B cell (primary cell): Measurements from ENCODE around the gene DAB1. TPM values are rescaled to one million over a fixed set of nuclear protein-coding genes. Genes with fewer than 3 reads are reported as not detected.

Experiments
- ATAC-seq: fragments of 200-7000 bp; cut with Tn5 transposase; one replicate; pipeline ENCODE4 v1.10.0; 2021; ENCODE audit warnings: low read depth, mild to moderate bottlenecking, moderate number of reproducible peaks, moderate library complexity
- CTCF ChIA-PET: fragments of 350-600 bp; sonication (Branson Sonifier 250); formaldehyde crosslinking; loops from one replicate; lab custom pipeline; 2021; ENCODE audit warnings: antibody characterized with exemption, inconsistent platforms; lab: Charles Lee
- POLR2A ChIA-PET: fragments of 350-600 bp; sonication (Branson Sonifier 250); formaldehyde crosslinking; loops from one replicate; lab custom pipeline; 2021; ENCODE audit warnings: antibody characterized with exemption; lab: Charles Lee
- DNase-seq: peaks from one replicate; pipeline ENCODE4 v3.0.0; 2013
- H2AFZ ChIP-seq: 2 replicates; pipeline ENCODE4 v1.6.1; 2012; ENCODE audit warnings: mild to moderate bottlenecking, low read depth, low read length; ENCODE audit not compliant: insufficient read depth, poor library complexity, severe bottlenecking
- H3K27ac ChIP-seq, 2 donors: 1 replicate in 1 of 2; 2 replicates in 1 of 2; pipeline ENCODE4 v1.5.1; 2012 to 2013; ENCODE audit warnings: low read length in 2 of 2, mild to moderate bottlenecking in 2 of 2, moderate library complexity in 1 of 2
- H3K27me3 ChIP-seq, 4 experiments: fragments of 200-600 bp in 1 of 4; sonication (generic) in 1 of 4; replicated peaks in 1 of 4; 1 replicate in 2 of 4; 2 replicates in 2 of 4; pipeline versions ENCODE4 v1.6.1 to v1.7.0; 2013 to 2016; ENCODE audit warnings: low read length in 3 of 4, mild to moderate bottlenecking in 2 of 4, mixed read lengths in 1 of 4, moderate library complexity in 1 of 4; ENCODE audit not compliant: insufficient read depth in 4 of 4, control insufficient read depth in 3 of 4; ENCODE audit errors: control extremely low read depth in 1 of 4
- H3K36me3 ChIP-seq, 2 experiments: replicated peaks in 1 of 2; 1 replicate in 1 of 2; 2 replicates in 1 of 2; pipeline versions ENCODE4 v1.6.1 to v1.7.1; 2013; ENCODE audit warnings: low read length in 1 of 2; ENCODE audit not compliant: insufficient read depth in 2 of 2, control insufficient read depth in 1 of 2; ENCODE audit errors: control extremely low read depth in 1 of 2, extremely low read depth in 1 of 2
- H3K4me1 ChIP-seq, 2 donors: fragments of 200-600 bp in 1 of 2; sonication (generic) in 1 of 2; 1 replicate in 1 of 2; 2 replicates in 1 of 2; pipeline versions ENCODE4 v1.5.1 to v1.6.1; 2013 to 2017; ENCODE audit warnings: low read length in 2 of 2; ENCODE audit not compliant: control insufficient read depth in 2 of 2, insufficient read depth in 2 of 2
- H3K4me2 ChIP-seq: replicated peaks from 2 replicates; pipeline ENCODE3; 2012; ENCODE audit warnings: mild to moderate bottlenecking, low read depth, low read length; ENCODE audit not compliant: poor library complexity, severe bottlenecking
- H3K4me3 ChIP-seq, 5 experiments: fragments of 200-600 bp in 1 of 5; sonication (generic) in 1 of 5; 1 replicate in 3 of 5; 2 replicates in 2 of 5; pipeline versions ENCODE4 v1.5.1 to v1.7.0; 2011 to 2016; ENCODE audit warnings: low read length in 4 of 5, mild to moderate bottlenecking in 4 of 5, low read depth in 2 of 5, control low read depth in 1 of 5, moderate library complexity in 1 of 5; ENCODE audit not compliant: insufficient read depth in 1 of 5; ENCODE audit errors: control extremely low read depth in 1 of 5, extremely low read depth in 1 of 5
- H3K79me2 ChIP-seq: fragments of 200-600 bp; sonication (generic); one replicate; pipeline ENCODE4 v1.6.0; 2016; ENCODE audit warnings: low read length; ENCODE audit not compliant: control insufficient read depth, insufficient read depth
- H3K9ac ChIP-seq: fragments of 200-600 bp; sonication (generic); 2 replicates; pipeline ENCODE4 v1.6.1; 2017; ENCODE audit warnings: mild to moderate bottlenecking, low read length, moderate library complexity
- H3K9me3 ChIP-seq, 3 donors: one replicate each; pipeline versions ENCODE4 v1.6.1 to v1.7.1; 2013; ENCODE audit warnings: low read length in 2 of 3; ENCODE audit not compliant: control insufficient read depth in 2 of 3, insufficient read depth in 1 of 3; ENCODE audit errors: control extremely low read depth in 1 of 3
- H4K20me1 ChIP-seq: 2 replicates; pipeline ENCODE4 v1.6.0; 2012; ENCODE audit warnings: mild to moderate bottlenecking, low read length; ENCODE audit not compliant: insufficient read depth, control insufficient read depth, poor library complexity, severe bottlenecking
- H3K27ac Mint-ChIP-seq: one replicate; pipeline ENCODE4 v1.8.0; 2021; ENCODE audit warnings: mixed read lengths
- H3K27me3 Mint-ChIP-seq: one replicate; pipeline ENCODE4 v1.8.0; 2021; ENCODE audit warnings: mixed read lengths
- H3K4me1 Mint-ChIP-seq: one replicate; pipeline ENCODE4 v1.8.0; 2021; ENCODE audit warnings: mixed read lengths
- H3K4me3 Mint-ChIP-seq: one replicate; pipeline ENCODE4 v1.8.0; 2021; ENCODE audit warnings: mixed read lengths
- H3K9me3 Mint-ChIP-seq: one replicate; pipeline ENCODE4 v1.8.0; 2022; ENCODE audit warnings: mixed read lengths; ENCODE audit not compliant: insufficient read depth
- CTCF ChIP-seq: fragments of 200-600 bp; IDR thresholded peaks from one replicate; pipeline ENCODE4 v1.8.0; 2022; ENCODE audit warnings: antibody characterized with exemption, mild to moderate bottlenecking
- EZH2 ChIP-seq: IDR thresholded peaks from 2 replicates; pipeline ENCODE4 v1.6.1; 2012; ENCODE audit warnings: borderline replicate concordance, low read depth, mild to moderate bottlenecking, moderate library complexity, low read length; ENCODE audit not compliant: insufficient read depth, poor library complexity, severe bottlenecking
- WGBS: methylation state at CpG from one replicate; pipeline ENCODE4 v1.1.5; 2013; ENCODE audit warnings: missing lambda C conversion rate; ENCODE audit not compliant: insufficient coverage; 5-methylcytosine and 5-hydroxymethylcytosine counted together
- intact Hi-C: fragments of 100-400 bp; cut with micrococcal nuclease; formaldehyde crosslinking; loops from one replicate; pipeline ENCODE4 v1.10.0; 2022
- polyA plus RNA-seq: library from polyadenylated mRNA; depleted of rRNA; stranded (reverse); fragments of >200 nt; gene quantifications from 2 replicates; pipeline ENCODE4 v1.2.3, GENCODE V29; 2012
- total RNA-seq, 2 donors: library from RNA; stranded (reverse); fragments of 120-200 nt in 1 of 2; gene quantifications; 1 replicate in 1 of 2; 2 replicates in 1 of 2; pipeline versions ENCODE4 v1.2.3 to v1.2.4, GENCODE V29; 2013 to 2022

The DAB1 gene
- total and polyA plus RNA-seq, 2 donors (not counting 1 experiment from before 2014, with no cell fraction given), result not detected

DNA sequence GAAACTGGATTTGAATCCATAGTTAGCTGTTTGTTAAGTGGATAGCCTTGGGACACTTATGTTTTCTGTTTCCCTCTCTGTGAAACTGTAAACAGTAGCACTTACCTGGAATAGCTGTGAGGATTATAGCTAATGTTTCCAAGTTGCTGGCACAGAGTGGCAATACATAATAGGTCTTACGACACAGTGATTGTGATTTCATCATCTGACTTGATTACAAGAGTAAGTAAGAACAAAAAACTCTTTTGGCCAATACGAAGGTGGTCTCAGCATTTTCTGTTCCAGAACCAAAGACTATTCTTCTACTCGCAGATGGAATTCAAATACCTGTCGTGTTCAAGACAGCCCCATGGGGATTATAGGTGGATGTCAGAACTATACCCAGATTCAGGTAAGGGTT lies 460.2 kb downstream of the DAB1 start:
- Mint-ChIP-seq H3K4me1 (no peaks in the 10 kb centered on the region), H3K27me3 (no peaks in the 10 kb centered on the region), H3K27ac (no peak overlapping the region), H3K4me3 (no peak overlapping the region), H3K9me3 (no peaks in the 10 kb centered on the region)
- Histone ChIP-seq H3K27me3 (peaks cover 0 to 3% (median 0%) of the 10 kb centered on the region in 4 experiments), H3K9me3 (no peaks in the 10 kb centered on the region), H3K36me3 (no peaks in the 10 kb centered on the region), H4K20me1 (no peaks in the 10 kb centered on the region), H3K9ac (no peak overlapping the region), H3K27ac (no peak overlapping the region), H3K4me3 (no peak overlapping the region), H3K79me2 (no peaks in the 10 kb centered on the region), H2AFZ (no peak overlapping the region), H3K4me1 (no peaks in the 10 kb centered on the region), H3K4me2 (no peak overlapping the region)
- ChIA-PET CTCF (no interaction called here), POLR2A (no interaction called here)
- ATAC-seq, result no peak
- WGBS, result no CpG with 5 or more reads among the region's 4 CpGs
- no peak for DNase-seq
- no peak for TF ChIP-seq EZH2
- TF ChIP-seq CTCF, result no peak
- intact Hi-C loops, result no loop called here

GRCh38 chr1:56961426-56961825 lies 462.4 kb downstream of the DAB1 start:
- peaks cover 6% of the 10 kb centered on the region for H3K27me3 Mint-ChIP-seq
- H3K4me1 Mint-ChIP-seq, result no peaks in the 10 kb centered on the region
- POLR2A ChIA-PET, result no interaction called here
- Histone ChIP-seq H3K27ac (no peak overlapping the region), H3K9me3 (no peaks in the 10 kb centered on the region), H3K27me3 (no peaks in the 10 kb centered on the region), H3K79me2 (no peaks in the 10 kb centered on the region), H3K4me2 (no peak overlapping the region), H2AFZ (no peak overlapping the region), H3K36me3 (no peaks in the 10 kb centered on the region), H3K9ac (no peak overlapping the region), H3K4me3 (no peak overlapping the region), H3K4me1 (no peaks in the 10 kb centered on the region), H4K20me1 (no peaks in the 10 kb centered on the region)
- no peak for DNase-seq
- intact Hi-C loops, result no loop called here
- no peak for ATAC-seq
- H3K9me3 Mint-ChIP-seq, result no peaks in the 10 kb centered on the region
- H3K4me3 Mint-ChIP-seq, result no peak overlapping the region
- no peak overlapping the region for H3K27ac Mint-ChIP-seq
- CTCF ChIA-PET, result no interaction called here
- 95% methylated on average over 8 of the region's 10 CpGs for WGBS
- TF ChIP-seq EZH2 (no peak), CTCF (no peak)
